GM12878 (cell line): ENCODE results near the gene METTL5.

ENCODE experiments used
- CREM ChIP-seq: IDR thresholded peaks from 2 replicates; pipeline ENCODE4 v1.6.1; 2014; ENCODE audit warnings: antibody characterized with exemption, low read depth
- CTCF ChIP-seq, 3 experiments: IDR thresholded peaks in 2 of 3; conservative IDR thresholded peaks in 1 of 3; 2 replicates each; pipeline ENCODE4 v1.5.1; 2011; ENCODE audit warnings: low read depth in 3 of 3, low read length in 3 of 3, mild to moderate bottlenecking in 3 of 3, control low read depth in 2 of 3, moderate library complexity in 2 of 3, inconsistent platforms in 1 of 3, mixed read lengths in 1 of 3; ENCODE audit not compliant: control insufficient read depth in 2 of 3, insufficient read depth in 1 of 3; ENCODE audit errors: extremely low read depth in 1 of 3
- EP300 ChIP-seq, 2 experiments: fragments of 150-350 bp in 1 of 2; IDR thresholded peaks; 2 replicates each; pipeline ENCODE4 v1.6.1; 2011 to 2012; ENCODE audit warnings: low read depth in 2 of 2, low read length in 2 of 2, borderline replicate concordance in 1 of 2, improper control_type of control experiment in 1 of 2, inconsistent platforms in 1 of 2; ENCODE audit not compliant: control insufficient read depth in 1 of 2
- ESRRA ChIP-seq: IDR thresholded peaks from 2 replicates; pipeline ENCODE4 v1.6.1; 2012; ENCODE audit warnings: mild to moderate bottlenecking, low read length, improper control_type of control experiment
- EZH2 ChIP-seq: IDR thresholded peaks from 2 replicates; pipeline ENCODE4 v1.6.1; 2012; ENCODE audit warnings: low read depth, mild to moderate bottlenecking, control low read depth, inconsistent platforms, low read length, borderline replicate concordance; ENCODE audit not compliant: control insufficient read depth
- POLR2AphosphoS5 ChIP-seq: IDR thresholded peaks from 2 replicates; pipeline ENCODE4 v1.6.1; 2011; ENCODE audit warnings: mild to moderate bottlenecking, low read length, inconsistent platforms
- SMAD5 ChIP-seq: IDR thresholded peaks from 2 replicates; pipeline ENCODE4 v1.6.1; 2016; ENCODE audit warnings: antibody characterized with exemption, low read depth
- ZNF207 ChIP-seq: fragments of 450-650 bp; IDR thresholded peaks from 2 replicates; pipeline ENCODE4 v1.6.1; 2014; ENCODE audit warnings: antibody characterized with exemption, mild to moderate bottlenecking, borderline replicate concordance

- TF ChIP-seq CTCF (IDR thresholded peaks at IDR 0.05 in 2 of 3, conservative IDR thresholded peaks at IDR 0.05 in 1 of 3; ENCODE audit: control insufficient read depth in 2 of 3, extremely low read depth in 1 of 3, insufficient read depth in 1 of 3, low read depth in 3 of 3, low read length in 3 of 3) = no peak
- TF ChIP-seq CREM = no peak
- no peak for TF ChIP-seq POLR2AphosphoS5
- no peak for TF ChIP-seq SMAD5
- TF ChIP-seq EZH2 = no peak
- TF ChIP-seq ESRRA = no peak
- no peak for TF ChIP-seq ZNF207
- TF ChIP-seq EP300 (IDR thresholded peaks at IDR 0.05; ENCODE audit: borderline replicate concordance in 1 of 2, control insufficient read depth in 1 of 2, low read depth in 2 of 2, low read length in 2 of 2) = no peak
Measured at GRCh38 chr2:169859423-169859822, 34.7 kb upstream of the METTL5 start.
